HG02970 (cell line): ENCODE data around the gene SCAMP5.
A peak's percentile ranks its signal among the peaks of the same experiment; 100 is the strongest.

Source experiments
- ATAC-seq: cut with Tn5 transposase; IDR thresholded peaks from one replicate; pipeline ENCODE4 v1.9.1; 2021; ENCODE audit warnings: mild to moderate bottlenecking, moderate library complexity, moderate number of reproducible peaks; ENCODE audit not compliant: unreplicated experiment, low FRiP score

The SCAMP5 gene

DNA sequence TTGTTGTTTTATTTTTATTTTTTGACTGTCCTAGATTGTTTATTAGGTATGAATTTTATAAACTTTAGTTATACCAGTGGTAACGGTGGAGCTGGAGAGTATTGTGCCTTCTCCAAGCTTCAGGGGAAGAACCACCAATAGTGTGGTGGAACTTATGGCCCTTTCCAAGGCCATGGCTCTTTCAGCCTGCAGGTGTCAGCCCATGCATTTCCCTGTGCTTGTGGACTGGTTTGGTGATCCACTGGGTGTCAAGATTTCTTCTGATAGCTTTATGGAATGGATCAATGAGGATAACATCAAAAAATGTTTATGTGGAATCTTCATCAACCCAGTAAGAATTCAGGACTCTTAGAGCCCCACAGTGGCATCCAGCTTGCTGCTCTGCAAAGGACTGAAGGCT lies 19.2 kb upstream of the SCAMP5 start:
- ATAC-seq, result no peak

DNA sequence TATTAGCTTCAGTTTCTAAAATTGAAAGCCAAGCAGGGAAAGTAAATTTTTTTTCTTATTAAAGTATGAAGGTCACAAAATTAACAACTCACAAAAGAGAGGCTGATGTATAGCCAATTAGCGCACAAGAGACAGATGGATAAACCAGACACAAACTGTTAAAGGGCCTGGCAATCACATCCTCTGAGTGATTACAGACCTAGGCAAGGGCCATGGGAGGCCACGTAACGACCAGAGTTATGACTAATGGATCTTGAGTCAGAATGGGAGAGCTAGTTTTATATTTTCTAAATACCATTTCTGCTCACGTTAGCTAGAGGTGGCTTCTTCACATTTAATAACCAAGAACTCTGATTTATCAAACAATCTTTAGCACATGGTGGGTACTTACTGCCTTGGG lies 17.8 kb upstream of the SCAMP5 start:
- no peak for ATAC-seq

DNA sequence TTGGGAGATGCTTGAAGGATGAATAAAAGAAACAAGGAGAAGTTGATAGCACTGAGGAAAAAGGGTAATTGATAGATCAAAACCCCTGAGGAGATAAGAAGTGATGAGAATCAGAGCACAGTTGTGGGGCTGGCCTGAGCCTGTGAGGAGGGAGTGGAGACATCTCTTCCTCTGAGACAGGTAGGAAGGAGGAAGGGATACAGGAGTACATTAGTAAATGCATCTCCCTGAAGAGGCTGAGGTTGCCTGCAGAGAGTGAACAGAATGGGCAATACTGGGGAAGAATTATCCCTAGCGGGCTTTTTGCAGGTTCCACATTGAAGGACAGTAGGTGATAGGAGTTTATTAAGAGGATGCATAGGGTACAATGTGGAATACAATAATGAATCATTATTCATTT lies 17.3 kb upstream of the SCAMP5 start:
- no peak for ATAC-seq

DNA sequence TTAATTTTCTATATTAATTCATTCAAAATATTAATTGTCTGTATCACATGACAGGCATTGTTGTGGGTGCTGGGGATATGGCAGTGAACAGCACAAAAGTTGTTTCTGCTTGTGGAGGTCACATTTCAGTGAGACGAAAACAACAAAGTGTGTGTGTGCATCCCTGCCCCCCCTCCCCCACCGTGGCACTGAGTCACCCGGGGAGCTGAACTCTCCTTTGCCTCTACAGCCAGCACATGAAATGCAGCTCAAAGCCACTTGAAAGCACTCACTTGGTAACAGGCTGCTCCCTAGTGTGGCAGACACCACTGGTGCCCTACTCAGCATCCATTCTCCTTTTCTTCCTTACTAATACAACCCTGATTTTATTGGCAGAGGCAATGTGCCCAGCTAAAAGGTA lies 16.9 kb upstream of the SCAMP5 start:
- no peak for ATAC-seq

DNA sequence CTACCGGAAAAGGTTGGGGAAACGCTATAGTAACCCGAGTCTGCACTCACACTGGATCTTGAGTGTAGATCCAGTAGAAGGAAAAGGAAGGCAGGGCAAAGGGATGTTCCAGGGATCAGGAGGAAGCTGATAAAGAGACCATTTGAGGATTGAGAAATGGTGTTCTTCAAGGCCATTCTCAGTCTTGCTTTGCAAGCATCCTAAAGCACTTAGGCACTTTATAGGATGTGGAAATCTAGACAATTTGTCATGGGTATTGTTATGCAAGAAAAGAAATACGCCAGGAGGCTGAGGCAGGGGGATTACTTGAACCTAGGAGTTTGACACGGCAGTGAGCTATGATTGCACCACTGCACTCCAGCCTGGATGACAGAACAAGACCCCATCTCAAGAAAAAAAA lies 13.2 kb upstream of the SCAMP5 start:
- no peak for ATAC-seq

DNA sequence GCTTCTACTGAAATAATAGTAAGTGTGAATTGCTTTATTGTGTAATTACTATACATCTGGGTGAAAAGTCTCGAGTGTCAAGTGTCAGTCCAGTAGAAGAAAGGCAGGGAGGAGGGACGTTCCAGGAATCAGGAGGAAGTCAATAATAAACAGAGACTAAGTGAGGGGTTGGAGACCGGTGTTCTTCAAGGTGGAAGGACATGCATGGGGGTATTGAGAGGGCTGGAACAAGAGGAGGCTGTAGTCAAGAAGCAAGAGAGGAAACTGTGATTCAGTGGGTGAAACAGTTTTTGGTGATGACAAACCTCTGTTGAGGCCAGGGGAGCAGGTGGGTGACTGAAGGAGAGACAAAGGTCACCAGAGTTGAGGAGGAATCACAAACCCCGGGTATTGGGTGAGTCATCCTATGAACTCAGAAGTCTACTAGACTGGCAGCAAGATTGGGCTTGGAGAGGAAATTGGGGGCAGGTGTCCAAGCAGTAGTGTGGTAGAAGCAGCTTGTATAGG lies 11.6 kb upstream of the SCAMP5 start:
- no peak for ATAC-seq

DNA sequence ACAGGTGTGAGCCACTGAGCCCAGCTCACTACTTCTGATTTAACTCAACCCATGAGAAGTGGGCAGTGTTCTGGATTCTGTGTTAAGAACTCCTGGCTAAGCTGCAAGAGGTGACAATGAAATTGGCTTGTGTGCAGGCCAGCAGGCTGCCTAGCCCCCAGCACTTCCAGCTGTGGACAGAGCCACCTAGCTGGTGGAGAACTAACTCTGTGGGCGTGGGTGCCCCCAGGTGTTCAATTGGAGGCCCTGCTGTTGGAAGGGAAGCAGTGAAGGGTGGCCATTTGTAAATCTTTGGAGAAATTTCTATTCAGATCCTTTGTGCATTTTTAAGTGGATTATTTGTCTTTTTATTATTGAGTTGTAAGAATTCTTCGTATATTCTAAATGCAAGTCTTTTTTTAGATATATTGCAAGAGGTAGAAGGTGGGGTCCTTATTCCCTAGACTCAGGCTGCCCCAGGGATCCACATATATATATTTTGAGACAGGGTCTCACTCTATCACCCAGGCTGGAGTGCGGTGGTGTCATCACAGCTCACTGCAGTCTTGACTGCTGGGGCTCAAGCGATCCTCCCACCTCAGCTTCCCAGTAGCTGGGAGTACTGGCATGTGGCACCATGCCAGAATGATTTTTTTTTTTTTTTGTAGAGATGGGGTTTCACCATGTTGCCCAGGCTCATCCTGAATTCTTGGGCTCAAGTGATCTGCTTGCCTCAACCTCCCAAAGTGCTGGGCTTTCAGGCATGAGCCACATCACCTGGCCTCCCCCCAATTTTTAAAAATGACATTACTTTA lies 7.2 kb upstream of the SCAMP5 start:
- no peak for ATAC-seq

DNA sequence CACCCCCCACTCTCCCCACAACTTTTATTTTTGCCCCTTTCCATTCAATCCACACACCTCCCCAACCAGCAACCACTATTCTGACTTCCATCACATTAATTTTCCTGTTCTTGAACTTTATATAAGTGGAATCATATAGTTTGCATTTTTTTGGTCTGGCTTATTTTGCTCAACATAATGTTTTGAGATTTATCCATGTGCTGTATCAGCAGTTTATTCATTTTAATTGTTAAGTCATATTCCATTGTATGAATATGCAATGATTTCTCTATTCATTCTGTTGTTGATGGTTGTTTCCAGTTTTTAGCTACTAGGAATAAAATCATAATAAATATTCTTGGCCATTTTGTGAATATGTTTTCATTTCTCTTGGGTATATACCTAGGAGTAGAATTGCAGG lies 5.8 kb upstream of the SCAMP5 start:
- no peak for ATAC-seq

DNA sequence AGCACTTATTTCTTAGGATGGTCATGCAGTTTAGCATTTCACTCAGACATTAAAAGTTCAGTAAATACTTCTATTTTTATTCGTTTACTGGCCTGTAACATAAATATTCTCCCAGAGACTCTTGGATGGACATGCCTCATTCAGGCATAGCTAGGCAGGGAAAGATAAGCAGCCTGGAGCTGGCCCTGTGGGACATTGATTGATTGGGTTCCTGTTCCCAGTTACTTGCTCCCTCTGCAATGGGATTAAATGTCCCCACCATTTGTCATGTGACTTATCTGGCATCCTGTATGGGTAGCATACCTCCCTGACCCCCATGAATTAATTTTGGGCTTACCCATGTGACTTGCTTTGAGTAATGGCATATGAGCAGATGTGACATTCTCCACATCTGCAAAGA lies 2.7 kb upstream of the SCAMP5 start:
- no peak for ATAC-seq

DNA sequence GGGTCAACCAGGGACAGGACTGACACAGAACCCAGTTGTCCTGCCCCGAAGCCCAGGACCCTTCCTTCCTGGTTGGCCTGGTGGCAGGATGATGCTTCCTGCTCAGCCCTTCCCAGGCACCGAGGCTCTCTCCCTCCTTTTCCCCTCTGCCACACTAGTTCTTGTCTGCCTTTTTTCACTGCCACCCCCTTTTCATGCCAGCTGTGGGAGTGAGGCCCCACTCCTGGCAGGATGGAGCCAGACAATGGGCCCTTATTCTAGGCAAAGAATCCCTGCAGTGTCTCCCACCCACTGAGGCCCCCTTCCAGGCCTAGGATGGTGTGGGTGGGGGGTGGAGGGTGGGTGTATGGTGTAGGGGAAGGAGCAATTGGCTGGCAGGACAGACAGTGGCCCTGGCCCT lies 1.1 kb upstream of the SCAMP5 start:
- ATAC-seq, result no peak

DNA sequence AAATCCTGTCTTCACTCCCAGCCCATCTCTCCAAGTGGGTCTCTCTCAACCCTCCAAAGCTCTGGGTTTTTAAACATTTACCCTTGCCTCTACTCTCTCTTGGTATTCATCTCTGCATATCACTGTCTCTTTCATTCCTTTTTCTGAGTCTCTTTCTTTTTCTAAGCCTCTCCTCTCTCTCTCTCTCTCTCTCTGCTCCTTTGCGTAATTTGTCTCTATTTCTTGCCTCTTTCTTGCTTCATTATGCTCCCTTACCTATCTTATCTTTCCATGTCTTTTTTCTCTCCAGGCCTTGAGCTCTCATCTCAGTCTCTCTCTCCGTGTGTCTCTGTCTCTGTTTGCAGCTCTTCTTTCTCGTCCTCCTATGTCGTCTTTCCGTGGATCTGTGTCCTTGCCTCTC lies 678 bp upstream of the SCAMP5 start:
- no peak for ATAC-seq

DNA sequence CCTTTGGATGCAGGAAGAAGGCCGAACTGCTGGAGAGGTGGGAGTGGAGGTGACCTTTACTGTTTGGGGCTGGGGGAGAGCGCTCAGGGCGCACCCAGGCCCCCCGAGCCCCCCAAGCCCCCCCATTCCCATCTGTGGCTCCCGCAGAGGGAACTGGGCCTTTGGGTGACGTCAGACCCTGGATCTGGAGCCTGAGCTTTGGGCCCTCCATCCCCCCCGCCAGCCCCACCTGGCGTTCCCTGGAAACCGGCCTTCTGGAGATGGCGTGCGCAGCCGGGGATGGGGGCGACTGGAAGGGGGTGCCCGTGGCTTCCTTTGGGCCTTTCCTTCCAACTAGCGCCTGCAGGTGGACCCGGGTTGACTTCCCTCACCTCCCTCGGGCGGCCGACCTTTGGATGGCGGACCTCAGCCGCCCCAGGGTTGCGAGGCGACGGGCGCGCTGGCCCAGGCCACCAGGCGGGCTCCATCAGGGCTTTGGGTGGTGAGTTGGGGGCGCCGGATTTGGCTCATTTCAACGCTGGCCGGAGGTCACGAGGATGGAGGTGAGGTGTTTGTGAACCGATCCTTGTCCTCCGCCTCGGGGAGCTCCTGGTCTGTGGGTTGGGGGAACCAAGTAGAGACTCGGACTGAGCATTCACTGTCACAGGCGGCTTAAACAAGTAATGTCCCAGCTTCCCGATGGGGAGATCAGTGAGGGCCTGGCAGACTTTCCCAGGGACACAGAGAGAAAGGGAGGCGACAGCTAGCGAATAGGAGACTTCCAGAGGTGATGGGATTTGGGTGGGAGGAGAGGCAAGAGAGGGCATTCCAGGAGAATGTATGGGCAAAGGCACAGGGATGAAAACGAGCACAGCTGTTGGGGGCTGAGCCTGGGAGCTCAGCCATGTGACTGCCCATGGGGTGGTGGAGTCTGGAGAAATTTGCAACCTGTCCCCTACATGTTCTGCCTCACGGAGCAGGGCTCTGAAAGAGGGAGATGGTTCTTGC lies 709 bp downstream of the SCAMP5 start:
- no peak for ATAC-seq

DNA sequence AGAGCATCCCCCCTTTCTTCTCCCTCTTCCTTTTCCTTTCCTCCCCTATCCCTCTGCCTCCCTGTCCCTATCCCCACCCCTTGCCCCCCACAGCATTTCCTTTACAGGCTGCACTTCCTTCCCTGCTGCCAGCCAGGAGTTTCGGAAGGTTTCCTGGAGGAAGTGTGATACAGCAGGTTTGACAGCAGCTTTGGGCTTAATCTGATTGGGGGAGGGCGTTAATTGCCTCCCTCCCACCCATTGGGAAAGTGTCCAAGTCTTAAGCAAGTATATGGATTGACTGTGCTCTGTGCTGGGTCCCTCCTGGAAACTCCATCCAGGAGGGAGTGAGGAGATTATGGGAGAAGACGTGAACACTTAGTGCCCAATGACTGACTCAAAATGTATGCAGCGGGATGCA lies 1.8 kb downstream of the SCAMP5 start:
- ATAC-seq, result no peak

DNA sequence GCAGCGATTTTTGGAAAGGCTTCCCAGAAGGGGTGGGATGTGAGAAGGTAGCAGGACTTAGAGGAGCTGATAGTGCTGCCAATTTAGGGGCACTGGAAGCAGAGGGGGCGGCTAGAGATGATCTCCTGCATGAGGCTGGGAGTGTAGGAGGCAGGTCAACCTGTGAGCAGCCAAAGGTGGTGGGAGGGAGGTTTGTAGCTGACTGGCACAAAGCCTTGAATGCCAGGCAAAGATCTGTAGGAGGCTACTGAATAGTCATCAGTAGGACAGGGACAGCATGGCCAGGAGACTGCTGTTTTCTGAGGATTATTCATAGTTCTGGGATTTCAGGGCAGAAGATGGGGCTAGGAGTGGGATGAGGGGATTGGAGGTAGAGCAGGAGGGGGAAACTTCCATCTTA lies 2.2 kb downstream of the SCAMP5 start:
- no peak for ATAC-seq

DNA sequence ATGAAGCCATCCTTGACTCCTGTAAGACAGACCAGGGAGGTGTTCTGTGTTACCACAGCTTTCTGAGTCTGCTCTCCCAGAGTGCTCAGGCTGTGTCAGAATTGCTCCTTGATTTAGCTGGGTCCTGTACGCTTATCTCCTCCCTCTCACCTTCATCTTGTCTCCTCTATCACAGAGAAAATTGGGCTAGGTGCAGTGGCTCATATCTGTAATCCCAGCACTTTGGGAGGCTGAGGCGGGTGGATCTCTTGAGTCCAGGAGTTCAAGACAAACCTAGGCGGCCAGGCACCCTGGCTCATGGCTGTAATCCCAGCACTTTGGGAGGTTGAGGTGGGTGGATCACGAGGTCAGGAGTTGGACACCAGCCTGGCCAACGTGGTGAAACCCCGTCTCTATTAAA lies 5.9 kb downstream of the SCAMP5 start:
- ATAC-seq, result no peak

DNA sequence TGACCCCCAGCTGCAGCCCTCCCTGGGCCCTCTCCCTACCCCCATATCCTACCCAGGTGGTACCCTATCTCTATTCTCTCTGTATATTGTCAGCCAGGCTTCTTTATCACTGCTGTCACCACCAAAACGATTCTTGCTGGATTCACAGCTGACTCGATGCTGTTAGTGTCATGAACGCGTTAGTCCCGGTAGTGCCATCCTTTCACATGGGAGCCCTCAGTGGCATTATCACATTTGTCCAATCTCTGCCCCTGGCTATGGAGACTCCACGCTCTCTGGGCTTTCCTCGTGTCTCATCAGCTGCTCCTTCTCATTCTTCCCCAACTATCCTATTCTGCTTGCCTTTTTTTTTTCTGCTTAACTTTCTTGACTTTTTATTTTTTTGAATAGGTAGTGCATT lies 7.0 kb downstream of the SCAMP5 start:
- ATAC-seq, result no peak

DNA sequence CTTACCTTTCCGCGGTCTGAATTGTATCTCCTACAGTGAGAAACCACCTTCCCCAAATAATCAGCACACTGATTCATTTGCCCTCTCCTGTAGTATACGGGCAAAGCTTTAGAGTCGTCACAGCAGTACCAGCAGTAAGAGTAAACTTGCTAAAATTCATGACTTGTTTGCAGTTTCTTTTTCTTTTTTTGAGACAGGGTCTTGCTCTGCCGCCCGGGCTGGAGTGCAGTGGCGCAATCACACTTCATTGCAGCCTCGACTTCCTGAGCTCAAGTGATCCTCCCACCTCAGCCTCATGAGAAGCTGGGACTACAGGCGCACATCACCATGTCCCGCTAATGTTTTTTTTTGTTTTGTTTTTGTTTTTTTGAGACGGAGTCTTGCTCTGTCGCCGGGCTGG lies 11.9 kb downstream of the SCAMP5 start:
- no peak for ATAC-seq

DNA sequence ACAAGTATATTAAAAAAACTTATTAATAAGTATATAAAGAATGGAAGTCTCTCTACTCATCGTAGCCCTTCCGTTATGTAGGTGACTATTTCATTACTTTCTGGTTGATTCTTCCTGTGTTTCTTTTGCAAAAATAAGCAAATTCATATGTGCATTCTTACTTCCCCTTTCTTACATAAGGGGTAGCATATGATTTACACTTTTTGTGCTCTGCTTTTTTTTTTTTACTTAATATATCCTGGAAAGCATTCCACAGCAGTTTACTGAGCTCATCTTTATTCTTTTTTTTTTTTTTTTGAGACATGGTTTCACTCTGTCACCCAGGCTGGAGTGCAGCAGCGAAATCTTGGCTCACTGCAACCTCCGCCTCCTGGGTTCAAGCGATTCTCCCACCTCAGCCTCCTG lies 12.9 kb downstream of the SCAMP5 start:
- ATAC-seq, result peak; percentile 33

DNA sequence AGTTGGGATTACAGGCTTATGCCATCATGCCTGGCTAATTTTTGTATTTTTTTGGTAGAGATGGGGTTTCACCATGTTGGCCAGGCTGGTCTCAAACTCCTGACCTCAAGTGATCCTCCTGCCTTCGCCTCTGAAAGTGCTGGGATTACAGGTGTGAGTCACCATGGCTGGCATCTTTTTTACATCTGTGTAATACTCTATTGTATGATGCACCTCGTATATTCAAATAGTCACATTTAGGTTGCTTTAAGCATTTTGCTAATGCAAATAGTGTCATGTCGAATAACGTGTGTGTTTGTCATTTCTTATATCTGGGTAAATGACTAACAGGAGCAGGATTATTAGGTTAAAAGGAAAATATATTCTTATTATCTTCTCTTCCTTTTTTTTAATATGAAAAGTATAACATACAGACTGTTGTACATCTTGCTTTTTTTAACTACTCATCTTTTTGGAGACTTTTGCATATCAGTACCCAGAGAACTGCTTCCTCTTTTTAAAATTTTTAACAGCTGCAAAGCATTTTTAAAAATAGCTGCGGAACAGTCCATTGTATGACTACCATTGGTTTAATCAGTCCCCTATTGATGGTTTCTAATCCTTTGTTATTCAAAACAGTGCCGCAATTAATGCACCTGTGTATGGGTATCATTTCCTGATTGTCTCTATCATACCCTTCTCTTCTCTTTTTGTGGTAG lies 13.4 kb downstream of the SCAMP5 start:
- ATAC-seq, result peak; percentile 67

DNA sequence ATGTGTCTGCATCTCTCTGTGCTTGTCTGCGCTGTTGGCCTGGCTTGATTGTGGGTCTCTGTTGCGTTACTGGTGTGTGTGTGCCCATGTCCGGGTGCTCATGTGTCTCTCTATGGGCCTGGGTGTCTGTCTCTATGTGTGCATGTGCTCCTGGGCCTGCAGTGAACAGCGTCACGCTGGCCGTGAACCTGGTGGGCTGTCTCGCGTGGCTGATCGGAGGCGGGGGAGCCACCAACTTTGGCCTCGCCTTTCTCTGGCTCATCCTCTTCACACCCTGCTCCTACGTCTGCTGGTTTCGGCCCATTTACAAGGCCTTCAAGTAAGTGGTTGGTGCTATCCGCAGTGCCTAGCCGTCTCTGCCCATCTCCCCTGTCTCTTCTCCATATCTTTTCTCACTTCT lies 21.1 kb downstream of the SCAMP5 start:
- no peak for ATAC-seq

DNA sequence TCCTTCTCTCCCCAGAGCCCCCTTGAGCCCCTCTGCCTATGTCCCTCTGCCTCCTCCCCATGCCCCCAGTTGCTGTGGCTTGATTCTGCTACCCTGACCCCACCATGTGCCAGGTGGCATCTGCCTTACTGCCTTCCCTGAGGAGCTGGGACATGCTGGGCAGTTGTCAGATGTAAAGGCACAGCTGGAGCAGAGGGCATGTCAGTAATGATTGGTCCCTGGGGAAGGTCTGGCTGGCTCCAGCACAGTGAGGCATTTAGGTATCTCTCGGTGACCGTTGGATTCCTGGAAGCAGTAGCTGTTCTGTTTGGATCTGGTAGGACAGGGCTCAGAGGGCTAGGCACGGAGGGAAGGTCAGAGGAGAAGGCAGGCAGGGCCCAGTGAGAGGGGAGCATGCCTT lies 24.6 kb downstream of the SCAMP5 start:
- no peak for ATAC-seq
